GM12873 (cell line): ENCODE results near the gene EML6.

ENCODE experiments used
- TF ChIP-seq, protein P1 (sequence below): IDR thresholded peaks from 2 replicates; pipeline ENCODE4 v1.5.1; 2012; ENCODE audit warnings: low read depth, mild to moderate bottlenecking, moderate library complexity, low read length, control low read depth; ENCODE audit not compliant: insufficient read depth; ENCODE audit errors: missing control alignments

The EML6 gene

DNA sequence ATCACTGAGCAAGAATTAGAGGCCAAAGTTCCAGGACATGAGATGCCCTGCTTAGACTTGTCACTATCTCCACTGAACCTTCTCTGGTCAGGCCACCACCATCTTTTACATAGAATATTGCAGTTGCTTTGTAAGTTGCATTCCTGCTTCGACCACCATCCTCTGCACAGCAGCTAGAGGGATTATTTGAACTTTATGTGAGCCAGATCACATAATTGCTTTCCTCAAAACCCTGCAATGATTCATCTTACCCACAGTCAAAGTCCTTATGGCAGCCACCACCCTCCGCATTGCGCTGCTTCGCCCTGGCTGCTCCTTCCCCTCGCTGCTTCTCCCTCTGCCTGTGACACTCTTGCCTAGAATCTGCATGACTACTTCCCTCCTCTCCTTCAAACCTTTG lies 111.3 kb downstream of the EML6 start:
- TF ChIP-seq, protein P1, sequence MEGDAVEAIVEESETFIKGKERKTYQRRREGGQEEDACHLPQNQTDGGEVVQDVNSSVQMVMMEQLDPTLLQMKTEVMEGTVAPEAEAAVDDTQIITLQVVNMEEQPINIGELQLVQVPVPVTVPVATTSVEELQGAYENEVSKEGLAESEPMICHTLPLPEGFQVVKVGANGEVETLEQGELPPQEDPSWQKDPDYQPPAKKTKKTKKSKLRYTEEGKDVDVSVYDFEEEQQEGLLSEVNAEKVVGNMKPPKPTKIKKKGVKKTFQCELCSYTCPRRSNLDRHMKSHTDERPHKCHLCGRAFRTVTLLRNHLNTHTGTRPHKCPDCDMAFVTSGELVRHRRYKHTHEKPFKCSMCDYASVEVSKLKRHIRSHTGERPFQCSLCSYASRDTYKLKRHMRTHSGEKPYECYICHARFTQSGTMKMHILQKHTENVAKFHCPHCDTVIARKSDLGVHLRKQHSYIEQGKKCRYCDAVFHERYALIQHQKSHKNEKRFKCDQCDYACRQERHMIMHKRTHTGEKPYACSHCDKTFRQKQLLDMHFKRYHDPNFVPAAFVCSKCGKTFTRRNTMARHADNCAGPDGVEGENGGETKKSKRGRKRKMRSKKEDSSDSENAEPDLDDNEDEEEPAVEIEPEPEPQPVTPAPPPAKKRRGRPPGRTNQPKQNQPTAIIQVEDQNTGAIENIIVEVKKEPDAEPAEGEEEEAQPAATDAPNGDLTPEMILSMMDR = no peak

DNA sequence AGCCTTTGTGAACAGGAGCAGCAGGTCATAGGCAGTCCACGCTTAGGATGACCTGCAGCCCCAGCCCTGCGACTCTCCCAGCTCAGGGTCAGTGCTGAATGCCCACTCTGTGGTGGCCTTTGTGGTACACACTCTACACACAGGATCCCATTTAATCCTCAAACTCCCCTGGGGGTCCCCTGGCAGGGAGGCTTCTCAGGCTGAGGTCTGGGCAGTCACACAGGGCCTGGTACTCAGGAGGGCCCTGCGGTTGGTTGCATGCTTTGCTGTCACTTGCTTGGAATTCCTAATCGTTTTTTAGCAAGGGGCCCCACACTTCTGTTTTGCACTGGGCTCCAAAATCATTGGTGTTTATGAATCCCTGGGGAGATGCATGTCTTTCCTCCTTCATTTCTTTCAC lies 113.0 kb downstream of the EML6 start:
- TF ChIP-seq, protein P1 = no peak

DNA sequence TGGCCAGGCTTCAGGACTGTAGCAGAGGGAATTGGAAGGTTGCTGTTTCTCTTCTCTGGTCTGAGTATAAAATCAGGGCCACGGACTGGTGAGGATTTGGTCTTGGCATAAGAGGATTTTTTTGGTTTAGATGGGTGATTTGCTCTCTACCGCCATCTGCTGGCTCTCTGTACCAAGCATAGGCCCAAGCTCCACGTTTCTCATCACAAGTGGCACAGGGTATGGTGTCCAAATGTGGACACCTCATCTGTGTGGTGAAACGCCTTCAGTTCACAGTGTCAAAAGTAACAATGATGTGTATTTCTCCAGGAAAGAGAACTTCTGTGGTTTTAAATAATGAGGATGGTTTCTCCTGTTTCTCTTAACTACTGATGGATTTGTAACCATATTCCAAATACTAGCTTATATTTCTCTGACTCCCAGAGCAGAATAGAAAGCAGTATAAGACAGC lies 115.1 kb downstream of the EML6 start:
- TF ChIP-seq, protein P1 = peak; percentile 93

DNA sequence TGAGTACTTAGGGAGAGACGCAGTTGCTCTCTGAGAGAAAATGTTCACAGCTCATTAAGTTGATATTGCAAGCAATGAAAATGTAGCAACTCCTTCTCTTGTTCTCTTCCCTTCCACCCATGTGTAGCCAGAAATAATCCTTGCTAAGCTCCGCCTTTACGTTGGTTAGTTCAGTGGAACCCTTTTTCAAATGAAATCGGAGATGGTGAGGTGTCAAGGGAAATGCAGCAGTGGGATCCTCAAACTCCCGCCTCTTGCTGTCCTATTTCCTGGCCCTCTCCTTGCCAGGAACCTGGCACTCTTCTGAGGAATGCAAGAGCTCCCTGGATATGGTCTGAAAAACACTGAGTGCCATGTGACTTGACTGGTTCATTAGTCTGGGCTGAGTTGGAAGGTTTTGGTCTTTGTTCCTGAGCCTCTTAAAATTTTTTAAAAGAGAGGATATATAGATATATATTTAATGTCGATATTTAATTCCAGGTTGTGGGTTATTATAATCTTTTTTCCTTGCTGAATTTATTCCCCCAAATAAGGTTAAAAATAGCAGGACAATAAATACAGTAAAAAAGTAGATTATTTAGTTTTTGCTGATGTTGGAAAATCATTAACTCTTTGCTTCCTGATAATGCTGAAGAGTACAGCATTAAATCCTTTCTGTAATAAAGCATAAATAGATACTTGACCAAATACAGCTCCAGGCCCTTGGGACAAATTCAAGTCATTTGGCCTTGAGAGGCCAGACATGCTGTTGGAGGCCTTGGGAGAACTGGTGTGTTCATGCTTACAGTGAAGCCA lies 116.2 kb downstream of the EML6 start:
- TF ChIP-seq, protein P1 = no peak

DNA sequence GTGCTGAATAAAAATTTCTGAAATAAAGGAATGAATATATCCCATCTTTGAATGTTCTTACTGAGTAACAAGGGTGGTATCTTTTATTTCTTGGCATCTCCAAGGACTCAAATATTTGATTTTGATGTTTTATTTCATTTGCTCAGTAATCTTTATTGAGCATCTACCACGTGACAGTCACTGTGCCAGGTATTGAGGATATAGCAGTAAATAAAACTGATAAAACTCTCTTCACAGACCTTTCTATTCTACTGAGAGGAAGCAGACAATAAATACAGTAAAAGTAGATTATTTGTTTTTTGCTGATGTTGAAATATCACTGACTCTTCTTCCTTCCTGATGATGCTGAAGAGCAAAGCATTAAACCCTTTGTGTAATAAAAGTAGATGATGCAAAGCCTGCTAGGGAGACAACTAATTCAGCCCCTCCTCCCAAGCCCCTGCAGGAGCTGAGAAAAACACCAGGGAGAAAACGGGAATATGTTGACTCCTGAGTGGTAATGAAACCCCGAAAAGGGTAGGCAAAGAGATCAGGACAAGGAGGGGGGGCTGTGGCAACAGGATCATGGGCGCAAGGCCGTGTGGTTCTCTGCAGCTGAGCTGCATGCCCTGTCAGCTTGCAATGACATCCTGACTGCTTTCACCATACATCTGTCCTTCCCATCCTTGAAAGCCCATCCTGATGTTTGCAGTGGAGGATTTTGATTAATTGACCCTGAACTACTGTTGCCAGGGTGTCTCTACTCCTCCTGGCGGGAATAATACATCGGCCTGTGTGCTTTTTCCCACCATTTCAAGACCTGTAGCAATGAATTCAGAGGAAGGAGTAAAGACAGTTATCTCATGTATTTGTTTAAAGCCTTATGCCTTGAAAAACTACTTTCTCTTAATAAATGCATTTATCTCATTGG lies 117.4 kb downstream of the EML6 start:
- TF ChIP-seq, protein P1 = no peak

DNA sequence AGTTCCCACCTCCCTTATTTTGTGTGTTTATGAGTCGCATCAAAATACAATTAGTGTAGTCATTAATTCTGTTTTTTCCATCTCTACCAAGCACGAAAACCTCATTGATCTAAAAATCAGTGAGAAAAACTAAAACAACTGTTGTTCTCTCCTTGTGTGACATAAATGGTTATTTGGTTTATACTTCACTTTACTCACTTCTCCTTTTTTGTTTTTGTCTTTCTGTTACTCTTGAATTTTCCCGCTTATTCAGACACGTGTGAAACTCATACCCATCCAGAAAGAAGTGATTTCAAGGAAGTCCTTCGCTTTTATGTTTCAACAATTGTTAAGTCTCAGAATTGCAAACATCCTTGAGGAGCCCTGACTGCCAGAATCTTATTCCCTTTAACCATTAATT lies 121.6 kb downstream of the EML6 start:
- TF ChIP-seq, protein P1 = no peak

DNA sequence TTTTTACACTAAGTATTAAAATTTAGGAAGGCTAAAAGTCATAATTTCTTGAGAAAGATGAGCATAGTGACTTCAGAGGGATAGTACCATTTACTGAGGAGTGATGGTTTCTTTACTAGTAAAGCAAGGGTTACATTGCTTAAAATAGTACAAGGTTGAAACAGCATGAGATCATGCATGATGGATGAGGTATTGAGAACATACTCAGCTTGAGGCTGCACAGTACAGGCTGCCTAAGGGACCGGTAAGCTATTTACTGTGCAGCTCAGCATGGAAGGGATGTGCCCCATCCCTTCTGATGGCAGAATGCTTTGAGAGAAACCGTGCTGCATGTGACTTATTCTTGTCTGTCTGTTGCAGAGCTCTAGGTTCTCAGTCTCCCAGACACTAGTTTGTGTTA lies 122.1 kb downstream of the EML6 start:
- TF ChIP-seq, protein P1 = no peak
